SK-N-SH treated with all-trans-retinoic acid at 6 μM for 48 hours (cell line): Measurements from ENCODE around the gene THRB.

ENCODE experiments used
- ATAC-seq: fragments of 200-7000 bp; cut with Tn5 transposase; 3 replicates; pipeline ENCODE4 v1.9.1; 2020; ENCODE audit warnings: mild to moderate bottlenecking, moderate library complexity
- CREB5 ChIP-seq: fragments of 250-450 bp; sonication (Bioruptor Pico); IDR thresholded peaks from 2 replicates; pipeline ENCODE4 v1.5.1; 2020; ENCODE audit warnings: low read depth, mild to moderate bottlenecking, moderate library complexity
- CSDC2 ChIP-seq: fragments of 250-450 bp; sonication (Bioruptor Pico); IDR thresholded peaks from 2 replicates; pipeline ENCODE4 v1.5.0; 2020; ENCODE audit warnings: mild to moderate bottlenecking, moderate library complexity
- ESRRG ChIP-seq: fragments of 250-450 bp; sonication (Bioruptor Pico); IDR thresholded peaks from 2 replicates; pipeline ENCODE4 v1.6.1; 2021; ENCODE audit warnings: mild to moderate bottlenecking
- GLIS3 ChIP-seq: fragments of 250-450 bp; sonication (Bioruptor Pico); IDR thresholded peaks from 2 replicates; pipeline ENCODE4 v1.5.0; 2020; ENCODE audit warnings: mild to moderate bottlenecking, moderate library complexity
- ISL1 ChIP-seq: fragments of 250-450 bp; sonication (Bioruptor Pico); IDR thresholded peaks from 2 replicates; pipeline ENCODE4 v2.1.2; 2022; ENCODE audit warnings: mild to moderate bottlenecking, moderate library complexity
- OSR1 ChIP-seq: fragments of 250-450 bp; sonication (Bioruptor Pico); IDR thresholded peaks from 2 replicates; pipeline ENCODE4 v1.8.0; 2022; ENCODE audit warnings: moderate library complexity, mild to moderate bottlenecking, inconsistent platforms
- POU6F1 ChIP-seq: fragments of 250-450 bp; sonication (Bioruptor Pico); IDR thresholded peaks from 2 replicates; pipeline ENCODE4 v1.8.0; 2021; ENCODE audit warnings: low read depth, mild to moderate bottlenecking, moderate library complexity, borderline replicate concordance
- PPARA ChIP-seq: fragments of 250-450 bp; sonication (Bioruptor Pico); IDR thresholded peaks from 2 replicates; pipeline ENCODE4 v1.5.0; 2020; ENCODE audit warnings: mild to moderate bottlenecking, borderline replicate concordance
- RARB ChIP-seq: fragments of 250-450 bp; sonication (Bioruptor Pico); IDR thresholded peaks from 2 replicates; pipeline ENCODE4 v1.8.0; 2021; ENCODE audit warnings: mild to moderate bottlenecking, moderate library complexity
- SNAI2 ChIP-seq: fragments of 250-450 bp; sonication (Bioruptor Pico); IDR thresholded peaks from 2 replicates; pipeline ENCODE4 v1.5.0; 2020; ENCODE audit warnings: mild to moderate bottlenecking, moderate library complexity
- TCF4 ChIP-seq: fragments of 250-450 bp; sonication (Bioruptor Pico); IDR thresholded peaks from 2 replicates; pipeline ENCODE4 v1.8.0; 2021; ENCODE audit warnings: mild to moderate bottlenecking, moderate library complexity, borderline replicate concordance
- TOX ChIP-seq: fragments of 250-450 bp; sonication (Bioruptor Pico); IDR thresholded peaks from 2 replicates; pipeline ENCODE4 v1.8.0; 2021; ENCODE audit warnings: mild to moderate bottlenecking, moderate library complexity, borderline replicate concordance
- ZFP3 ChIP-seq: fragments of 250-450 bp; sonication (Bioruptor Pico); IDR thresholded peaks from 2 replicates; pipeline ENCODE4 v1.5.0; 2020; ENCODE audit warnings: mild to moderate bottlenecking, moderate library complexity
- ZFP30 ChIP-seq: fragments of 450-650 bp; formaldehyde crosslinking; IDR thresholded peaks from 2 replicates; pipeline ENCODE4 v1.5.0; 2022; ENCODE audit warnings: mild to moderate bottlenecking, moderate library complexity
- ZNF565 ChIP-seq: fragments of 450-650 bp; formaldehyde crosslinking; conservative IDR thresholded peaks from 2 replicates; pipeline ENCODE4 v1.5.0; 2020; ENCODE audit warnings: low read depth, mild to moderate bottlenecking, moderate library complexity
- ZNF70 ChIP-seq: fragments of 450-650 bp; formaldehyde crosslinking; IDR thresholded peaks from 2 replicates; pipeline ENCODE4 v1.5.0; 2020; ENCODE audit warnings: mild to moderate bottlenecking, moderate library complexity
- TF ChIP-seq, protein P1 (sequence below): fragments of 250-450 bp; sonication (Bioruptor Pico); IDR thresholded peaks from 2 replicates; pipeline ENCODE4 v1.8.0; 2020; ENCODE audit warnings: mild to moderate bottlenecking, moderate library complexity, borderline replicate concordance
- TF ChIP-seq, protein P2 (sequence below): fragments of 250-450 bp; sonication (Bioruptor Pico); IDR thresholded peaks from 2 replicates; pipeline ENCODE4 v1.5.1; 2021; ENCODE audit warnings: mild to moderate bottlenecking, moderate library complexity

Gene THRB

DNA sequence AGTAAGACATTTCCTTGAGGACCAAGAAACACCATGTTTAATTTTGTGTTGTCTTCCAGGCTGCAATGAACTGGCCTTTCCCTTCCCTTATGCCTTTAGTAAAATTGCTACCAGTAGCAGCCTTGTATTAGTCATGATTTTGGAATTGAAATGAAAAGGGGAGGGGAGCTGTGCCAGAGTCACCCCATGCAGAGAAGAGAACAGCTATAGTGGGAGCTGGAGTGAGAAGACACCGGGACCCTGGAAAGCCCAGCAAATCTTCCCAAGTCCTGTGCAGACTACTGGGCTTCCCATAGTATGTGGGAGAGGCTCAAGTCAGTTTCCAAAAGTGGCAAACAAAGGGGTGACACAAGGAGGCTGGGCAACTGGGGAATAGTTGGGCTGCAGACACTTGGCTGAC, 371.1 kb downstream of the THRB start (continued):
- TF ChIP-seq ISL1 (CRISPR knock-in tag) (no peak), ZNF565 (CRISPR knock-in tag) (no peak), CREB5 (CRISPR knock-in tag) (no peak), RARB (no peak), CSDC2 (no peak), GLIS3 (CRISPR knock-in tag) (no peak), ZFP30 (no peak), SNAI2 (CRISPR knock-in tag) (no peak), ZFP3 (no peak)
- TF ChIP-seq, protein P1, sequence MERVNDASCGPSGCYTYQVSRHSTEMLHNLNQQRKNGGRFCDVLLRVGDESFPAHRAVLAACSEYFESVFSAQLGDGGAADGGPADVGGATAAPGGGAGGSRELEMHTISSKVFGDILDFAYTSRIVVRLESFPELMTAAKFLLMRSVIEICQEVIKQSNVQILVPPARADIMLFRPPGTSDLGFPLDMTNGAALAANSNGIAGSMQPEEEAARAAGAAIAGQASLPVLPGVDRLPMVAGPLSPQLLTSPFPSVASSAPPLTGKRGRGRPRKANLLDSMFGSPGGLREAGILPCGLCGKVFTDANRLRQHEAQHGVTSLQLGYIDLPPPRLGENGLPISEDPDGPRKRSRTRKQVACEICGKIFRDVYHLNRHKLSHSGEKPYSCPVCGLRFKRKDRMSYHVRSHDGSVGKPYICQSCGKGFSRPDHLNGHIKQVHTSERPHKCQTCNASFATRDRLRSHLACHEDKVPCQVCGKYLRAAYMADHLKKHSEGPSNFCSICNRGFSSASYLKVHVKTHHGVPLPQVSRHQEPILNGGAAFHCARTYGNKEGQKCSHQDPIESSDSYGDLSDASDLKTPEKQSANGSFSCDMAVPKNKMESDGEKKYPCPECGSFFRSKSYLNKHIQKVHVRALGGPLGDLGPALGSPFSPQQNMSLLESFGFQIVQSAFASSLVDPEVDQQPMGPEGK (CRISPR knock-in tag), result no peak

DNA sequence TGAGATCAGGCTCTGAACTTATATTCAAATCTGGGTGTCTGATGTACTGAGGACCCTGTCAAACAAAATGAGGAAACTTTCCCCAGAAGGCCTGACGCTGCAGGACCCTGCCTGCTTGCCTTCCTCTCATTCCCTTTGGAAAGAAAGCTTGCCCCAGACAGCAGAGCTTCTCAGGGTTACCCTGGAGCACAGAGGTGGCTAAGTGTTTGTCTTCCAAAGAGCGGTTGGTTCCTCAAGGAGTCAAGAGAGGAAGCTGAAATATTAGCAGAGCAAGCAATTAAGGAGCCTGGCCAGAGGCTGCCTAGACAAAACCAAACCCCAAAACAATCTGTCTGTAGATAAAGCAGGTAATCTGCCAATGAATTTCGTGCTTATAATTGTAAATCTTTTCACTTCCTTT, 374.2 kb downstream of the THRB start:
- no peak for ATAC-seq
- TF ChIP-seq RARB, result no peak
- no peak for TF ChIP-seq ISL1 (CRISPR knock-in tag)

- ATAC-seq, result peak; percentile 50
- no peak for TF ChIP-seq RARB
- no peak for TF ChIP-seq ZNF70 (CRISPR knock-in tag)
- TF ChIP-seq CSDC2, result no peak
- no peak for TF ChIP-seq ESRRG
- TF ChIP-seq ISL1 (CRISPR knock-in tag), result no peak
- TF ChIP-seq, protein P1 (CRISPR knock-in tag), result no peak
- TF ChIP-seq TOX (CRISPR knock-in tag), result no peak
- no peak for TF ChIP-seq SNAI2 (CRISPR knock-in tag)
- no peak for TF ChIP-seq GLIS3 (CRISPR knock-in tag)
- TF ChIP-seq ZFP30, result no peak
- no peak for TF ChIP-seq TCF4 (CRISPR knock-in tag)
- TF ChIP-seq, protein P2, sequence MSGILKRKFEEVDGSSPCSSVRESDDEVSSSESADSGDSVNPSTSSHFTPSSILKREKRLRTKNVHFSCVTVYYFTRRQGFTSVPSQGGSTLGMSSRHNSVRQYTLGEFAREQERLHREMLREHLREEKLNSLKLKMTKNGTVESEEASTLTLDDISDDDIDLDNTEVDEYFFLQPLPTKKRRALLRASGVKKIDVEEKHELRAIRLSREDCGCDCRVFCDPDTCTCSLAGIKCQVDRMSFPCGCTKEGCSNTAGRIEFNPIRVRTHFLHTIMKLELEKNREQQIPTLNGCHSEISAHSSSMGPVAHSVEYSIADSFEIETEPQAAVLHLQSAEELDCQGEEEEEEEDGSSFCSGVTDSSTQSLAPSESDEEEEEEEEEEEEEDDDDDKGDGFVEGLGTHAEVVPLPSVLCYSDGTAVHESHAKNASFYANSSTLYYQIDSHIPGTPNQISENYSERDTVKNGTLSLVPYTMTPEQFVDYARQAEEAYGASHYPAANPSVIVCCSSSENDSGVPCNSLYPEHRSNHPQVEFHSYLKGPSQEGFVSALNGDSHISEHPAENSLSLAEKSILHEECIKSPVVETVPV (CRISPR knock-in tag), result no peak
- TF ChIP-seq, all 23 proteins: peak for 0
These were observed 375.3 kb downstream of the THRB start for GRCh38 chr3:24119321-24119751.

DNA sequence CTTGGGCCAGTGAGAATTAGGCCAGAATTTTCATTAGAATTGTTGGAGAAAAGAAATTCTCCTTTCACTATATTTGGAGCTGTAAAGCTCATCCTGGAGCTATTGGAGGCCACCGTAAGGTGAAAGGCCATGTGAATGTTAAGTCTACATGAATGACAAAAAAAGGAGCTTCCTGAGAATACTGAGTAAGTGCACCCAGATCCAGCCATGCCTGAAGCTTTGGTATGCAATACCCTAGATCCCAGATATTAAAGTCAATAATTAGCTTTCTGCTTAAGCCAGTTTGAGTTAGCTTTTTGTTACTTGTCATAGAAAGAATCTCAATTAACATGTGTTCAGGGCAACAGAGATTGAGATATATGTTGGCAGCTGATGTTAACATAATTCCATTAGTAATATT, 377.1 kb downstream of the THRB start:
- ATAC-seq, result no peak
- TF ChIP-seq RARB (no peak), PPARA (CRISPR knock-in tag) (no peak), ISL1 (CRISPR knock-in tag) (no peak), ZNF70 (CRISPR knock-in tag) (no peak), OSR1 (CRISPR knock-in tag) (no peak), ZFP30 (no peak), TCF4 (CRISPR knock-in tag) (no peak), ESRRG (no peak), GLIS3 (CRISPR knock-in tag) (no peak), POU6F1 (CRISPR knock-in tag) (no peak), TOX (CRISPR knock-in tag) (no peak), CREB5 (CRISPR knock-in tag) (no peak), ZFP3 (no peak), SNAI2 (CRISPR knock-in tag) (no peak)
- TF ChIP-seq, protein P1 (CRISPR knock-in tag), result no peak
- TF ChIP-seq, protein P2 (CRISPR knock-in tag), result no peak
